DOHH2 (cell line): ENCODE data around the gene RAD51AP1.

Experiments
- H3F3A ChIP-seq: fragments of 200-600 bp; sonication (generic), shearing (Covaris generic); 2 replicates; pipeline ENCODE4 v1.6.0; 2016; ENCODE audit warnings: antibody characterized with exemption, mild to moderate bottlenecking; ENCODE audit not compliant: control insufficient read depth, insufficient read depth
- H3K27ac ChIP-seq: fragments of 200-600 bp; sonication (generic); 2 replicates; pipeline ENCODE4 v1.5.1; 2014; ENCODE audit warnings: low read depth, mild to moderate bottlenecking, low read length, moderate library complexity
- H3K27me3 ChIP-seq: fragments of 200-600 bp; sonication (generic); 2 replicates; pipeline ENCODE4 v1.6.1; 2014; ENCODE audit warnings: mild to moderate bottlenecking, low read length, mixed read lengths; ENCODE audit not compliant: control insufficient read depth
- H3K36me3 ChIP-seq: fragments of 200-600 bp; sonication (generic); 2 replicates; pipeline ENCODE4 v1.6.1; 2014; ENCODE audit warnings: mild to moderate bottlenecking, low read length, moderate library complexity, mixed read lengths; ENCODE audit not compliant: control insufficient read depth
- H3K4me1 ChIP-seq: fragments of 200-600 bp; sonication (generic); 2 replicates; pipeline ENCODE4 v1.6.1; 2014; ENCODE audit warnings: mild to moderate bottlenecking, low read length, mixed read lengths; ENCODE audit not compliant: control insufficient read depth
- H3K4me2 ChIP-seq: fragments of 200-600 bp; sonication (generic); 2 replicates; pipeline ENCODE4 v1.6.0; 2014; ENCODE audit warnings: mild to moderate bottlenecking, low read length, moderate library complexity
- H3K4me3 ChIP-seq: fragments of 200-600 bp; sonication (generic); 2 replicates; pipeline ENCODE4 v1.5.1; 2014; ENCODE audit warnings: mild to moderate bottlenecking, low read length, mixed read lengths
- H3K79me2 ChIP-seq: fragments of 200-600 bp; sonication (generic); 2 replicates; pipeline ENCODE4 v1.6.1; 2014; ENCODE audit warnings: mild to moderate bottlenecking, low read length, mixed read lengths; ENCODE audit not compliant: control insufficient read depth
- H3K9me2 ChIP-seq: fragments of 200-600 bp; sonication (generic); replicated peaks from 2 replicates; pipeline ENCODE4 v1.6.1; 2014; ENCODE audit warnings: mild to moderate bottlenecking, low read length, mixed read lengths; ENCODE audit not compliant: control insufficient read depth
- H3K9me3 ChIP-seq: fragments of 200-600 bp; sonication (generic); 2 replicates; pipeline ENCODE4 v1.6.1; 2014; ENCODE audit warnings: antibody characterized with exemption, low read length, mixed read lengths; ENCODE audit not compliant: control insufficient read depth, insufficient read depth
- H4K20me1 ChIP-seq: fragments of 200-600 bp; sonication (generic); 2 replicates; pipeline ENCODE4 v1.6.0; 2014; ENCODE audit warnings: low read depth, mild to moderate bottlenecking, antibody characterized with exemption, low read length, moderate library complexity; ENCODE audit not compliant: control insufficient read depth, insufficient read depth
- CTCF ChIP-seq: fragments of 200-600 bp; sonication (generic); IDR thresholded peaks from one replicate; pipeline ENCODE4 v1.5.1; 2014; ENCODE audit warnings: antibody characterized with exemption, mild to moderate bottlenecking, low read depth, low read length; ENCODE audit not compliant: poor library complexity, severe bottlenecking
- EZH2phosphoT487 ChIP-seq: fragments of 200-600 bp; sonication (generic); IDR thresholded peaks from 2 replicates; pipeline ENCODE4 v1.6.1; 2017; ENCODE audit warnings: borderline replicate concordance, mild to moderate bottlenecking, antibody characterized with exemption, low read length, moderate library complexity, mixed read lengths

The RAD51AP1 gene, protein sequence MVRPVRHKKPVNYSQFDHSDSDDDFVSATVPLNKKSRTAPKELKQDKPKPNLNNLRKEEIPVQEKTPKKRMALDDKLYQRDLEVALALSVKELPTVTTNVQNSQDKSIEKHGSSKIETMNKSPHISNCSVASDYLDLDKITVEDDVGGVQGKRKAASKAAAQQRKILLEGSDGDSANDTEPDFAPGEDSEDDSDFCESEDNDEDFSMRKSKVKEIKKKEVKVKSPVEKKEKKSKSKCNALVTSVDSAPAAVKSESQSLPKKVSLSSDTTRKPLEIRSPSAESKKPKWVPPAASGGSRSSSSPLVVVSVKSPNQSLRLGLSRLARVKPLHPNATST

GRCh38 chr12:4538207-4539160, at the start of gene RAD51AP1:
Gene RAD51AP1, plus strand, starts transcription at chr12:4538890. Its CDS starts 50 bp downstream, at chr12:4538940.
- Histone ChIP-seq H3K4me3 (peak within 1 kb of the TSS; percentile 92), H3K79me2 (peaks cover 68% of the 10 kb centered on the region), H3K4me2 (peak within 1 kb of the TSS; percentile 95), H3K9me3 (no peaks in the 10 kb centered on the region), H3K27ac (peak within 1 kb of the TSS; percentile 69), H3K4me1 (peaks cover 63% of the 10 kb centered on the region), H4K20me1 (peaks cover 12% of the 10 kb centered on the region), H3F3A (peaks cover 10% of the 10 kb centered on the region), H3K27me3 (no peaks in the 10 kb centered on the region), H3K9me2 (no peaks in the 10 kb centered on the region), H3K36me3 (peaks cover 45% of the 10 kb centered on the region)
- no peak for TF ChIP-seq CTCF
- TF ChIP-seq EZH2phosphoT487, result no peak

DNA sequence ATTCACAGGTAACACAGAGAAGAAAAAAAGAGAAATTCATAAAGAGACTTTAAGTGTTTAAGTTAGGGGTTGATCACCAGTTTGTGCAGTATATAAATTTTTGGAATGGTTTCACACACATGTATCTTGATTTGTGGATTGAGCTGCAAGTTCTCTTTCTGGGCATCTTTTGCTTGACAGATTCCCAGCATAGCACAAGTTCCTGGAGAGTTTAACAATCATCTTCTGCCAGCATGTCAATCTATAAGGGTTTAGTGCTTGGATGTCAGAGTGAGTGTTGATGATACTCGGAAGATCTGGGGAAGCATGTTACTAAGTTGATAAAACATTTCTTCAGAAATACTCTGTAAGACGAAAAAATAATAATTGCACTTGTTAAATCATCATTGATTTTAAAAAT, 49.1 kb upstream of the RAD51AP1 start:
- Histone ChIP-seq H3K9me2 (no peaks in the 10 kb centered on the region), H3K79me2 (no peaks in the 10 kb centered on the region), H3K27ac (no peak overlapping the region), H3K4me2 (no peak overlapping the region), H4K20me1 (no peaks in the 10 kb centered on the region), H3F3A (peaks cover 3% of the 10 kb centered on the region; the same call in 1 of the 2 replicates), H3K9me3 (no peaks in the 10 kb centered on the region), H3K27me3 (no peaks in the 10 kb centered on the region), H3K4me1 (peaks cover 19% of the 10 kb centered on the region), H3K4me3 (no peak overlapping the region), H3K36me3 (peaks cover 19% of the 10 kb centered on the region)
- TF ChIP-seq CTCF (no peak), EZH2phosphoT487 (no peak)

- no peaks in the 10 kb centered on the region for H3F3A ChIP-seq
- H3K9me3 ChIP-seq, result no peaks in the 10 kb centered on the region
- TF ChIP-seq EZH2phosphoT487, result no peak
- no peak for TF ChIP-seq CTCF
- H3K79me2 ChIP-seq, result no peaks in the 10 kb centered on the region
- H3K27ac ChIP-seq, result no peak overlapping the region
- H3K9me2 ChIP-seq, result no peaks in the 10 kb centered on the region
- H4K20me1 ChIP-seq, result no peaks in the 10 kb centered on the region
- no peaks in the 10 kb centered on the region for H3K27me3 ChIP-seq
- H3K36me3 ChIP-seq, result peaks cover 19% of the 10 kb centered on the region
- peaks cover 4% of the 10 kb centered on the region for H3K4me1 ChIP-seq
- H3K4me3 ChIP-seq, result no peak overlapping the region
- H3K4me2 ChIP-seq, result no peak overlapping the region
These were observed 47.7 kb upstream of the RAD51AP1 start for GRCh38 chr12:4490973-4491372.
